ENCODE results near the gene ZNF280A. TPM values are rescaled to one million over a fixed set of nuclear protein-coding genes. Genes with fewer than 3 reads are reported as not detected.

The ZNF280A gene
- total and polyA plus RNA-seq, 2 experiments from 2014 or later, result not detected

DNA sequence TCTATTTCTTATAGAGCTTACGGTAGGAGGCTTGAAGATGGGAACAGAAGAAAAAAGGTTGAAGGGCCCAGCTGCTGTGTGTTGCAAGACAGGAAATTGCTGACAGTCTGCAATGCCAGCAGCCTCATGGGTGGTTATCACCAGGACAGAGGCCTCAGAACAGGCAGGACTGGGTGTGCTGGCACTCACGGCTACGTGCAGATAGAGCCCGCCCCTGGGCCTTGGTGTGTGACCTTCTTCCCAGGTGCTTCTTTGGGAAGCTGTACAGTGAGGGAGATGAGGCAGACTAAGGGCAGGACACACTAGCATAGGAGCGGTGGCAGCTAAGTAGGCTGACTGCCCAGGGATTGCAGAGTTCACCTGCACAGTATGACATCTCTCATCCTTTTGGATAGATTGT lies 26.4 kb upstream of the ZNF280A start:
- H3K4me2 ChIP-seq, result no peak overlapping the region
- H3K36me3 Mint-ChIP-seq (ENCODE audit: low read depth), result no peaks in the 10 kb centered on the region; the same call in 2 of the 3 replicates
- DNase-seq (ENCODE audit: low spot score), result no peak
- no peak overlapping the region for H3K4me3 ChIP-seq
- TF ChIP-seq CREB1 (CRISPR knock-in tag; IDR thresholded peaks at IDR 0.05; ENCODE audit: low read depth), result no peak
- no peak for TF ChIP-seq JUNB (IDR thresholded peaks at IDR 0.05; ENCODE audit: unreplicated experiment)
- no peak for TF ChIP-seq ZNF462 (CRISPR knock-in tag; IDR thresholded peaks at IDR 0.05)
- TF ChIP-seq EZH2 (IDR thresholded peaks at IDR 0.05; ENCODE audit: low read depth, unreplicated experiment), result no peak
- TF ChIP-seq, protein P1, sequence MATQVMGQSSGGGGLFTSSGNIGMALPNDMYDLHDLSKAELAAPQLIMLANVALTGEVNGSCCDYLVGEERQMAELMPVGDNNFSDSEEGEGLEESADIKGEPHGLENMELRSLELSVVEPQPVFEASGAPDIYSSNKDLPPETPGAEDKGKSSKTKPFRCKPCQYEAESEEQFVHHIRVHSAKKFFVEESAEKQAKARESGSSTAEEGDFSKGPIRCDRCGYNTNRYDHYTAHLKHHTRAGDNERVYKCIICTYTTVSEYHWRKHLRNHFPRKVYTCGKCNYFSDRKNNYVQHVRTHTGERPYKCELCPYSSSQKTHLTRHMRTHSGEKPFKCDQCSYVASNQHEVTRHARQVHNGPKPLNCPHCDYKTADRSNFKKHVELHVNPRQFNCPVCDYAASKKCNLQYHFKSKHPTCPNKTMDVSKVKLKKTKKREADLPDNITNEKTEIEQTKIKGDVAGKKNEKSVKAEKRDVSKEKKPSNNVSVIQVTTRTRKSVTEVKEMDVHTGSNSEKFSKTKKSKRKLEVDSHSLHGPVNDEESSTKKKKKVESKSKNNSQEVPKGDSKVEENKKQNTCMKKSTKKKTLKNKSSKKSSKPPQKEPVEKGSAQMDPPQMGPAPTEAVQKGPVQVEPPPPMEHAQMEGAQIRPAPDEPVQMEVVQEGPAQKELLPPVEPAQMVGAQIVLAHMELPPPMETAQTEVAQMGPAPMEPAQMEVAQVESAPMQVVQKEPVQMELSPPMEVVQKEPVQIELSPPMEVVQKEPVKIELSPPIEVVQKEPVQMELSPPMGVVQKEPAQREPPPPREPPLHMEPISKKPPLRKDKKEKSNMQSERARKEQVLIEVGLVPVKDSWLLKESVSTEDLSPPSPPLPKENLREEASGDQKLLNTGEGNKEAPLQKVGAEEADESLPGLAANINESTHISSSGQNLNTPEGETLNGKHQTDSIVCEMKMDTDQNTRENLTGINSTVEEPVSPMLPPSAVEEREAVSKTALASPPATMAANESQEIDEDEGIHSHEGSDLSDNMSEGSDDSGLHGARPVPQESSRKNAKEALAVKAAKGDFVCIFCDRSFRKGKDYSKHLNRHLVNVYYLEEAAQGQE (IDR thresholded peaks at IDR 0.05; ENCODE audit: unreplicated experiment), result no peak
- no peak for TF ChIP-seq POLR2AphosphoS5 (IDR thresholded peaks at IDR 0.05; ENCODE audit: low read depth)
- no peak for TF ChIP-seq EZH2phosphoT487 (IDR thresholded peaks at IDR 0.05; ENCODE audit: unreplicated experiment)
- TF ChIP-seq STAT1 (IDR thresholded peaks at IDR 0.05; ENCODE audit: unreplicated experiment), result no peak
- TF ChIP-seq CTCF (conservative IDR thresholded peaks at IDR 0.05; ENCODE audit: low read depth in 2 of 2), result no peak
- TF ChIP-seq, protein P2, sequence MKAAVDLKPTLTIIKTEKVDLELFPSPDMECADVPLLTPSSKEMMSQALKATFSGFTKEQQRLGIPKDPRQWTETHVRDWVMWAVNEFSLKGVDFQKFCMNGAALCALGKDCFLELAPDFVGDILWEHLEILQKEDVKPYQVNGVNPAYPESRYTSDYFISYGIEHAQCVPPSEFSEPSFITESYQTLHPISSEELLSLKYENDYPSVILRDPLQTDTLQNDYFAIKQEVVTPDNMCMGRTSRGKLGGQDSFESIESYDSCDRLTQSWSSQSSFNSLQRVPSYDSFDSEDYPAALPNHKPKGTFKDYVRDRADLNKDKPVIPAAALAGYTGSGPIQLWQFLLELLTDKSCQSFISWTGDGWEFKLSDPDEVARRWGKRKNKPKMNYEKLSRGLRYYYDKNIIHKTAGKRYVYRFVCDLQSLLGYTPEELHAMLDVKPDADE (IDR thresholded peaks at IDR 0.05), result no peak
- no peak for TF ChIP-seq NANOG (IDR thresholded peaks at IDR 0.05; ENCODE audit: borderline replicate concordance)
- TF ChIP-seq ZNF114 (CRISPR knock-in tag; IDR thresholded peaks at IDR 0.05), result no peak
- TF ChIP-seq ZNF331 (CRISPR knock-in tag; IDR thresholded peaks at IDR 0.05; ENCODE audit: low read depth), result no peak
- H3F3A ChIP-seq (replicated peaks; ENCODE audit: low read depth), result no peaks in the 10 kb centered on the region
- no peaks in the 10 kb centered on the region for H3K79me2 ChIP-seq (replicated peaks; ENCODE audit: insufficient read depth)
- no peak overlapping the region for H3K27ac ChIP-seq (ENCODE audit: low read depth)
- H3K9me3 Mint-ChIP-seq, result peaks cover 1% of the 10 kb centered on the region; the same call in 1 of the 3 replicates
- H3K36me3 ChIP-seq (ENCODE audit: insufficient read depth), result no peaks in the 10 kb centered on the region
- no peaks in the 10 kb centered on the region for H3K9me2 ChIP-seq (ENCODE audit: insufficient read depth)
- H3K27me3 Mint-ChIP-seq (ENCODE audit: insufficient read depth, low read depth, poor library complexity), result peaks cover 84% of the 10 kb centered on the region
- H2AFZ ChIP-seq, result no peak overlapping the region
- H3K27ac Mint-ChIP-seq, result no peak overlapping the region
- H3K4me1 Mint-ChIP-seq, result no peaks in the 10 kb centered on the region
- no peak for ATAC-seq
- H3K27me3 ChIP-seq (ENCODE audit: insufficient read depth), result peaks cover 99% of the 10 kb centered on the region
- H3K4me1 ChIP-seq (ENCODE audit: insufficient read depth), result no peaks in the 10 kb centered on the region
- H3K4me3 Mint-ChIP-seq, result no peak overlapping the region
- no peaks in the 10 kb centered on the region; the same call in 1 of the 2 replicates for H4K20me1 ChIP-seq (replicated peaks; ENCODE audit: insufficient read depth)

Data from GM23338 (cell line).